Loucy (cell line): ENCODE results near the gene PLCG1.

Source experiments
- EZH2phosphoT487 ChIP-seq: fragments of 200-600 bp; IDR thresholded peaks from 2 replicates; pipeline ENCODE4 v1.6.1; 2018; ENCODE audit warnings: antibody characterized with exemption, mild to moderate bottlenecking, moderate library complexity, borderline replicate concordance
- TF ChIP-seq, protein P1 (sequence below): fragments of 200-600 bp; sonication (generic); conservative IDR thresholded peaks from 2 replicates; pipeline ENCODE4 v1.5.1; 2014; ENCODE audit warnings: mild to moderate bottlenecking, antibody characterized with exemption, low read length

- TF ChIP-seq, protein P1, sequence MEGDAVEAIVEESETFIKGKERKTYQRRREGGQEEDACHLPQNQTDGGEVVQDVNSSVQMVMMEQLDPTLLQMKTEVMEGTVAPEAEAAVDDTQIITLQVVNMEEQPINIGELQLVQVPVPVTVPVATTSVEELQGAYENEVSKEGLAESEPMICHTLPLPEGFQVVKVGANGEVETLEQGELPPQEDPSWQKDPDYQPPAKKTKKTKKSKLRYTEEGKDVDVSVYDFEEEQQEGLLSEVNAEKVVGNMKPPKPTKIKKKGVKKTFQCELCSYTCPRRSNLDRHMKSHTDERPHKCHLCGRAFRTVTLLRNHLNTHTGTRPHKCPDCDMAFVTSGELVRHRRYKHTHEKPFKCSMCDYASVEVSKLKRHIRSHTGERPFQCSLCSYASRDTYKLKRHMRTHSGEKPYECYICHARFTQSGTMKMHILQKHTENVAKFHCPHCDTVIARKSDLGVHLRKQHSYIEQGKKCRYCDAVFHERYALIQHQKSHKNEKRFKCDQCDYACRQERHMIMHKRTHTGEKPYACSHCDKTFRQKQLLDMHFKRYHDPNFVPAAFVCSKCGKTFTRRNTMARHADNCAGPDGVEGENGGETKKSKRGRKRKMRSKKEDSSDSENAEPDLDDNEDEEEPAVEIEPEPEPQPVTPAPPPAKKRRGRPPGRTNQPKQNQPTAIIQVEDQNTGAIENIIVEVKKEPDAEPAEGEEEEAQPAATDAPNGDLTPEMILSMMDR = no peak
- no peak for TF ChIP-seq EZH2phosphoT487
These were observed 8.0 kb downstream of the PLCG1 start for GRCh38 chr20:41145317-41145716.
